GM18498 (cell line): ENCODE results near the gene GCN1.
"Not testable (repeated sequence)": the region's sequence is repeated elsewhere in the genome, so short reads cannot be mapped to it uniquely, and the experiment has no call there.

Source experiments
- ATAC-seq: cut with Tn5 transposase; IDR thresholded peaks from one replicate; pipeline ENCODE4 v1.9.1; 2021; ENCODE audit warnings: mild to moderate bottlenecking, moderate library complexity; ENCODE audit not compliant: unreplicated experiment

Gene GCN1, protein sequence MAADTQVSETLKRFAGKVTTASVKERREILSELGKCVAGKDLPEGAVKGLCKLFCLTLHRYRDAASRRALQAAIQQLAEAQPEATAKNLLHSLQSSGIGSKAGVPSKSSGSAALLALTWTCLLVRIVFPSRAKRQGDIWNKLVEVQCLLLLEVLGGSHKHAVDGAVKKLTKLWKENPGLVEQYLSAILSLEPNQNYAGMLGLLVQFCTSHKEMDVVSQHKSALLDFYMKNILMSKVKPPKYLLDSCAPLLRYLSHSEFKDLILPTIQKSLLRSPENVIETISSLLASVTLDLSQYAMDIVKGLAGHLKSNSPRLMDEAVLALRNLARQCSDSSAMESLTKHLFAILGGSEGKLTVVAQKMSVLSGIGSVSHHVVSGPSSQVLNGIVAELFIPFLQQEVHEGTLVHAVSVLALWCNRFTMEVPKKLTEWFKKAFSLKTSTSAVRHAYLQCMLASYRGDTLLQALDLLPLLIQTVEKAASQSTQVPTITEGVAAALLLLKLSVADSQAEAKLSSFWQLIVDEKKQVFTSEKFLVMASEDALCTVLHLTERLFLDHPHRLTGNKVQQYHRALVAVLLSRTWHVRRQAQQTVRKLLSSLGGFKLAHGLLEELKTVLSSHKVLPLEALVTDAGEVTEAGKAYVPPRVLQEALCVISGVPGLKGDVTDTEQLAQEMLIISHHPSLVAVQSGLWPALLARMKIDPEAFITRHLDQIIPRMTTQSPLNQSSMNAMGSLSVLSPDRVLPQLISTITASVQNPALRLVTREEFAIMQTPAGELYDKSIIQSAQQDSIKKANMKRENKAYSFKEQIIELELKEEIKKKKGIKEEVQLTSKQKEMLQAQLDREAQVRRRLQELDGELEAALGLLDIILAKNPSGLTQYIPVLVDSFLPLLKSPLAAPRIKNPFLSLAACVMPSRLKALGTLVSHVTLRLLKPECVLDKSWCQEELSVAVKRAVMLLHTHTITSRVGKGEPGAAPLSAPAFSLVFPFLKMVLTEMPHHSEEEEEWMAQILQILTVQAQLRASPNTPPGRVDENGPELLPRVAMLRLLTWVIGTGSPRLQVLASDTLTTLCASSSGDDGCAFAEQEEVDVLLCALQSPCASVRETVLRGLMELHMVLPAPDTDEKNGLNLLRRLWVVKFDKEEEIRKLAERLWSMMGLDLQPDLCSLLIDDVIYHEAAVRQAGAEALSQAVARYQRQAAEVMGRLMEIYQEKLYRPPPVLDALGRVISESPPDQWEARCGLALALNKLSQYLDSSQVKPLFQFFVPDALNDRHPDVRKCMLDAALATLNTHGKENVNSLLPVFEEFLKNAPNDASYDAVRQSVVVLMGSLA (N-terminal part only)

DNA sequence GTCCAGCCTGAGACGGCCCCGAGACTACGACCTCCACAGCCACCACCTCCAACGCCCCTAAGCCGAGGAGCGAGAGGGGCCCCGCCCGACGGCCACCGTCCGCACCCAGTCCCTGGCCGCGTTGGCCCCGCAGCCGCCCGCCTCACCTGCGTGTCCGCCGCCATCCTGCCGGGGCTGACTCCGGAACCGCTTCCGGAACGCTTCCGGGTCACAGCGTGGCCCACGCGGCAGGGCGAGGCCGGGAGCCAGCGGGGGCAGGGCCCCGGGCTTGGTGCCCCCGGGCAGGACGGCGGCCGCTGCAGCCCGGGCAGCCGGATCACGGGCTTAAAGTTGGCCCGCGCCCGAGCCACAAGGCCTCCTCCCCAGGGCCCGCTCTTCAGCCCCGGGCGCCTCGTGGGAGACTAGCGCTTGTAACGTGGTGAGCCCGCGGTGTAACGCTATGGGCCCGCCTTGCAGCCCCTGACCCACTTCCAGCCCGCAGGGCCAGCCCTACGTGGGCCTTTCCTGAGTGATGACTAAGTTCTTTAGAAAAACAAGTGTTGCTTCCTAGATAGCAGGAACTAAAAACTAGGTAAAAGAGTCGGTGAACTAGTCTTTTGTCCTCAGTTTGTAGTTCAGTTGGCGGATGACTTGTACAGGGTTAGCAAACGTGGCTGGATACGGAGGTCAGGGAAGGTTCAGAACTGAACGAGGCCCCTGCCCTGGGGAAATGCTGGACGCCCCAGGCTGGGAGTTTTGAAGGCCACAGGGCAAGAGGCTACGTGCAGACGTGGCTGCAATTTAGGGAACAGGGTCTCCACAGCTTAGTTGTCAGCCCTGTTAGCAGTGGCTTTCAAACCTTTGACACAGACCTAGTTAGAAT, at the start of gene GCN1:
TSS of gene GCN1 (minus strand) at position 182 of the 862 bp plus-strand sequence. CDS start at position 164, 18 bp downstream.
- peak; percentile 82 for ATAC-seq

DNA sequence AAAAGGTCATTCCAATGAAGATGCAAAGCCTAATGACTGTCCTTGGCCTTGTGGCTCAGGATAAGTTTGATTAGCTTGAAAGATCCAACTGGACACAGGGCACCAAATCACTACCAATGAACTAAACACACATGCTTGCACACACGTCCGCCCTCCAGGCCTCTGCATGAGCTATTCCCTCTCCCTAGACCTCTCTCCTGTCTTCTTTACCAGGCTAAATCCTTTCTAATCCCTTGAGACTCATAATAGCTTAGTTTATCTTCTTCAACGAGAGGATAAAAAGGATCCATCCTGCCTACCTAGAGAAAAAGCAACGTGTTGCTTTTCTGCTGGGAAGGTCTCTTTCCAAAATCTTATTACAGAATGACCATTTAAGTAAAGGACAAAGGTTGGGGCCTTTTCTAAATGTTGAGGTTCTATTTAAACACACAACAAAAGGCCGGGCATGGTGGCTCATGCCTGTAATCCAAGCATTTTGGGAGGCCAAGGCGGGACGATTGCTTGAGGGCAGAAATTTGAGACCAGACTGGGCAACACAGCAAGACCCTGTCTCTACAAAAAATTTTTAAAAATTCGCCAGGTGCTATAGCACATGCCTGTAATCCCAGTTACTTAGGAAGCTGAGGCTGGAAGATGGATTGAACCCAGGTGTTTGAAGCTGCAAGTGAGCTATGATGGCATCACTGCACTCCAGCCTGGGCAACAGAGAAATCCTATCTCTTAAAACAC, 48.6 kb upstream of the GCN1 start:
- no peak for ATAC-seq

DNA sequence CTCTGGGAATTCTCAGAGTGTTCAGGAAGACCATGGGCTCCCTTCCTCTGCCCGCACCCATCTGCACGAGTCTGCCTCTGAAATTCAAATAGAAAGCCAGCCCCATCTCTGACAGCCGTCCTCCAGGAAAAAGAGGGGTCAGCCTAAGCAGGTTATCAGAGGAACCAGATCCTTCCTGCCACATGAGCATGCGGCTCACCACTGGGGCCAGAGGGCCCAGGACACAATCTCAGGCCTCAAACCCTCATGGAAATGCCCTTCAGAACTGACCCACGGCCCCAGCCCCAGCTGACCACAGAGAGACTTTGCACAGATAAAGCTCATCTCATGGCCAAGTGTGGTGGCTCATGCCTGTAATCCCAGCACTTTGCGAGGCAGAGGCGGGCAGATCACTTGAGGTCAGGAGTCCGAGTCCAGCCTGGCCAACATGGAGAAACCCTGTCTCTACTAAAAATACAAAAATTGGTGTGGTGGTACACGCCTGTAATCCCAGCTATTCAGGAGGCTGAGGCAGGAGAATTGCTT, 47.8 kb upstream of the GCN1 start:
- ATAC-seq = no peak

DNA sequence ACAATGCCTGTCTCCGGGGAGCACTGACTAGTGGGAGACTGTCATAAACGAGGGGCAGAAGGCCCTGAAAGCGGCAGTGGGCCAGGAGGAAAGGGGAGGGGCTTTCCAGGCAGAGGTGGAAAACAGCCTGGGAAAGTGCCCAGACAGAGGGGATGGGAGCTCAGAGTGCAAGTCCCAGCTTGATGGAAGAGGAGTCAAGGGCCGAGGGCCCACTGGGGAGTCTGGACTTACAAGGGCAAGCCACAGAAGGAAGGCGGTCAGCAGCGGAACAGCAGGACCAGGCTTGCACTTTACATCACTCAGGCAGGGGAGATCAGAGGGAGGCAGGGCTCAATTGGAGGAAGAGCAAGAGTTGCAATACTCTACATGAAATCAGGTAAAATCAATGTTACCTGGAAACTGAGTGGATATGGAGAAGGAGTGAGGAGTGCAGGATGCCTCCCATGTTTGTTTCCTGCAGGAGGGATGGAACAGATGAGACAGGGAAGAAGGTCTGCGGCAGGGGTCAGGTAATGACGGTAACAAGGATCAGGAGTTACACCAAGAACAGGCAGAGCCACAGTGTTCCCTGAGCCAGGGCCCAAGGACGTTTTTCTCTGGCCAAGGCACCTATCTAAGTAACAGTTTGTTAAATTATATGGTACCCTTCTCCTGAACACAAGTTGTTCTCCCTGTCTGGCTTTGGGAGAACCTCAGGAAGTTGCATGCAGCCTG, 47.2 kb upstream of the GCN1 start:
- no peak for ATAC-seq

DNA sequence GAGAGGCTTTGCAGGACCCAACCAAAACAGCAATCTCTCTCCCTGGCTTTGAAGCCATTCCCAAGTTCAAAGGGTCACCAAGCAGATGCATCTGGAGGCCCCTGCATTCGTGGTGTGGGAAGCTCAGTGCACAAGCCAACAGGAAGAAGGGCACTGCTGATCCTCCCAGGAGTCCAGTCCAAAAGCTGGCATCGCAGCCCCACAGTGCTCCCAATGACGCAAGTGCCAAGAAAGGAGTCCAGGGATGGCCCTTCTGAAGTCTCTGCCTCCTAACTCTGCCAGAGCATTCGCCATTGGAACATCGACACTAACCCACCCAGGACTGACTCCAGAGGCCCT, 45.9 kb upstream of the GCN1 start:
- no peak for ATAC-seq

DNA sequence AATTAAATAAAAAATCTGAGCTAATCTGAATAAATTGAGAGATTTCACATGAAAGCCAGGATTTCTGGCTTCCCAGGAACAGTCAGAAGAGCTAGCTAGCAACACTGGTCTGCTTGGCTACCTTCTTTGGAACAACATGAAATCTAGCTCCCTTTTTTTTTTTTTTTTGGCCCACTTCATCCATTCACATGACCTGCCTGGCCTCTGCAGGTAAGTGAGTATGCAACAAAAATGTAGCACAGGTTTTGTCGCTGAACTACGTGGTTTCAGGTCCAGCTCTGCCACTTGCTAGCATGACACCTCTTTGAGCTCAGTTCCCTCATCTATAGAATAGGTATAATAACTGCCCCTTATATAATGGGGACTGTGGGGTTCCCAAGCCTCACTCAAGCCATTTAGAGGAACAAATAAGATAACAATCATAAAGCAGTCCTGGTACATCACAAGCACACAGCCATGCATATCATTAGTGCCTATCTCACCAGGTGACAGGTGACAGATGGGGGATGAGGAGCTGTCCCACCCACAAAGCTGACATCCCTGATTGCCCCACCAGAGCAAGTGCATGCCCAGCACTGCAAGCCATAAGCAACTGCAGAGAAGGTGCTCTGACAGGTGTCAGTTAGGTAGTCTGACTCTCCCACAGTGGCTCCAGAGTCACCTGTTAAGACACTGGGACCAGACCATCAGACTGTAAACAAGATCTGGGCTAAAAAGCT, 45.4 kb upstream of the GCN1 start:
- no peak for ATAC-seq

DNA sequence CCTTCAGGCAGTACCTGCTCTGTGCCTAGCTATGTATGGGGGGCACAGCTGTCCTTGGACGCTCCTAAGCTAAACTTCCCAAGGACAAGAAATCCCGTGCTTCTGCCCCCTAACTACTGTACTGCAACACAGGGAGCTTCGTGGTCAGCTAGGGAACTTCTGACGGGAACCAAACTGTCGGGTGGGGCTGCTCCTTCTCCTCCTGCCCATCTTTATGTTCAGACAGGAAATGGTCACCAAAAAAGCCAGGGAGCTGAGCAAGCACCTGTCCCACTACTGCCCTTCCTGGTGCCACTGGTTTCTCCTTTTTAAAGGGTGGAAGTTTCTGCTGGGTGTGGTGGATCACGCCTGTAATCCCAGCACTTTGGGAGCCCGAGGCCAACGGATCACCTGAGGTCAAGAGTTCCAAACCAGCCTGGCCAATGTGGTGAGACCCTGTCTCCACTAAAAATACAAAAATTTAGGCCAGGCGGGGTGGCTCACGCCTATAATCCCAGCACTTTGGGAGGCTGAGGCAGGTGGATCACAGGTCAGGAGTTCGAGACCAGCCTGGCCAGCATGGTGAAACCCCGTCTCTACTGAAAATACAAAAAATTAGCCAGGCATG, 44.4 kb upstream of the GCN1 start:
- no peak for ATAC-seq

DNA sequence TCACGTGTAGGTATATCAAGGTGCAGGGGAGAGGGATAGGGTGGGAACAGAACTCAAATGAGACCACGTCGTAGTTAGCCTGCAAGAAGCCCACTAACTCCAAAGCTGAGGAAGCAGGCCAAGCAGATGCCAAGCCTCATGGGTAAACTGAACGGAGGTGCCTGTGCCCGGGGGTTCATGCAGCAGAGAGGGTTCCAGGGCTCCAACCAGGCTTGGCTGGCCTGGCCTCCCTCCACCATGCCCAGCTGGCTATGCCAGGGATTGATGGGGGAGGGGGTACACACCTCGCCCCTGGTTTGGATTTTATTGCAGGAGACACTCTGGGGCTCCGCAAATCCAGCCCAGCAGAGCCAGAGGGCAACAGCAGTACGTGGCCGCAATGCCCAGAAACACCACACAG, 43.7 kb upstream of the GCN1 start:
- no peak for ATAC-seq

DNA sequence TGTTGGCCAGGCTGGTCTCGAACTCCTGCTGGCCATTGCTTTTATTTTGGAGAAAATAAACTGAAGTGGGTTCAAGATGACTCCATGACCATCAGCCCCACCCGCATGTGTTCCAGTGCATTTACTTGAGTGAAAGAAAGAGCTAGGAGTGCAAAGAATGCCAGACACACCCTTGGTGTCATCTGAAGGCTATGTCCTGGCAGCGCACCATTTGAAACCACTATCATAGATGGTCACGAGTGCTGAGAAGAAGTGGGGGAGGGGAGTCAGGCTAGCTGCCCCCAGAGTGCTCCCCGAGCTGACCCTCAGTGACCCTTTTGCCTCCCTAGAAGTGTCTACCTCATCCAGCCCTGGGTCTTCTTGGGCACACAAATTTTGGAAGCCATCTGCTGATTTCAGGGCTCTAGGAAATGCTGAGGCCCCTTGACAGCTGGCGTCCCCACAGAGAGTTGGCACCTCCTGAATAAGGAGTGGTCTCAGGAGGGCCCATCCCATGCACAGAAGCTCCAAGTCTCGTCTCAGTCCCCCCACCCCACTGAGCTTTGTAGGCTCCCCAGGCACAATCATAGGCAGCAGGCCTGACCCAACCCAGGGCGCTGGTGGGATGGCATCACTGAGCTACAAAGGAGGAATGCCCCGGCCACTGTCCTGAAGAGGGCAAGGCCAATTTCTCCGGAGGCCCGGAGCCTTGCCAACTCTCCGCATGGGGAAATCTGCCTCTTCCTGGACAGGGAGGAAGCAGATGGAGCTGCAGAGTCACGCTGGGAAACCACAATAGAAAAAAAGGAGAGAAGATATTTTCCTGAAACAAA, 43.1 kb upstream of the GCN1 start:
- no peak for ATAC-seq

DNA sequence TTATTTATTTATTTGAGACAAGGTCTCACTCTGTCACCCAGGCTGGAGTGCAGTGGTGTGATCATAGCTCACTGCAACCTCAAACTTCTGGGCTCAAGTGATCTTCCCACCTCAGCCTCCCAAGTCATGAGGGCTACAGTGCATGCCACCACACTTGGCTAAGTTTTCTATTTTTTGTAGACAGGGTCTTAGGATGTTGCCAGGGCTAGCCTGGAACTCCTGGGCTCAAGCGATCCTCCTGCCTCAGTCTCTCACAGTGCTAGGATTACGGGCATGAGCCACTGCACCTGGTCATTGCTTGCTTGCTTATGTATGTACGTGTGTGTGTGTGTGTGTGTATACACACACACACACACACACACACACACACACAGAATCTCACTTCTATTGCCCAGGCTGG, 42.3 kb upstream of the GCN1 start:
- ATAC-seq = not testable (repeated sequence)

DNA sequence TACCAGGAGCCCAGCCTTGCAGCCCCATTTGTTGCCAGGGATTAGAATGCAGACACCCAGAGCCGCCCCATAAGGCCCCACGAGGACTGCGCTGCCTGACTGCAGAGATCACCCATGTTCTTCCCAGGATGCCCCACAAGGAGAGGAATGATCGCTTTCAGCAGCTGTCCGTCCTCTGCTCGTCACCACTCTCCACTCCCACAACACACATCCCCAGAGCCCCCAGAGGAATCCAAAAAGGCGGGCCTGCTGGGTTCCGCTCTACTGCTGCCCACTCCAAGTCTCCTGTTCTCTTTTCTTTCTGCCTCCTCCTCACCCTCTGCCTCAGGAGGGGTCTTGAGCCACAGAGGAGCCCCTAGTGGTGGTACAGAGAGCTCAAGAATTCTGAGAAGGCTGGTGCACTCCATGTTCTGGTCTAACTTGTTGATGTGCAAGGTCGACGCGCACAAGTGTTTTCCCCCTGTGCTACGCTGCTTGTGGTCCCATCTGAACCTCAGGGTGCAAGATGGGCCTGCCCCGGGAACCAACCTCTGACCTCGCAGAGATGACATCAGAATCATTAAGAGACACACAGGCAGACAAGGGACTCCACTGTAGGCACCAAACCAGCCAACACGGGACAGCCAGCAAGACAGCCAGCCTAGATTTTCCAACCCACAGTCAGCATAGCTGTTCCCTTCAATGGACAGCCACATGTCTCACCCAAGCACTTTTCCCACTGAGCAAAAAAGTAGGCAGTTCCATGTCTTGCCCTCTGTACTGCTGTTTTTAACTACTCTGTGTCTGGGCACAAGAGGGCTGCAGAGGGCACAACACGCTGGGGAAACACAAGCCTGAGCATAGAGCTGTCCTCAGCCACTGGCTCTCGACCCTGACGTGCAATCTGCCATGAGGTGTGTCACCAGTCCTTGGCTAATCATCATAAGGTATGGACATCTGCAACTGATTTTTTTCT, 41.1 kb upstream of the GCN1 start:
- ATAC-seq = no peak

DNA sequence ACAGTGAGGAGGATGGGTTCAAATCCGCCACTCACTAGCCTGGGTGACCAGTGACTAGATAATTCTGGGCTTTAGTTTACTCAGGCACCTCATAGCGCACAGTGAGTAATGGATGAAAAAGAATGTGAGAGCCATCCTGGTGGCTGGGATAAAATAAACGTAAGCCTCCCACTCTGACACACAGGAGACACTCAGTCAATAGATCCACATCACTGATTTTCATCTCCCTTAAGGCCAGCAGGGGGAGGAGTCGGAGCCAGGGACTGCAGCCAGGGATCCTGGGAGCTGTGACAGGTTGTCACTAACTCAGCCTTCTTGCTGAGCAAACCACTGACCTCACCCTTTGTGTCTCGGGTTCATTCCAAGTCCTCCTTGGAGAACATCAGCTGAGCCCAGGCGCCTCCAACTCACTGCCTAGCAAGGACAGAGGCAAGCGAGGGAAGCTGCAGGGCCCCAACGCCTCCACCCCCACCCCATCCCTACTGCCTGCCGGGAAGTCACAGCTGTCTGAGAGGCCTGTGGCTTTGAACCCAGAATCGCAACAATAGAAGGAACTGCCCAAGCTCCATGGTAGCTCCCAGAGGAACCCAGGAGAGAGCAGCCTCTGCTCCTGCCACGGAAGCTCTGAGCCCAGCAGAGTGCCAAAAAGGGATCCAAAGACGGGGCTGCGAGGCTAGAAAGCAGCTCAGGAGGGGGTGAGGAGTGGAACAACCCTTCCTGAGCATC, 40.3 kb upstream of the GCN1 start:
- ATAC-seq = no peak

DNA sequence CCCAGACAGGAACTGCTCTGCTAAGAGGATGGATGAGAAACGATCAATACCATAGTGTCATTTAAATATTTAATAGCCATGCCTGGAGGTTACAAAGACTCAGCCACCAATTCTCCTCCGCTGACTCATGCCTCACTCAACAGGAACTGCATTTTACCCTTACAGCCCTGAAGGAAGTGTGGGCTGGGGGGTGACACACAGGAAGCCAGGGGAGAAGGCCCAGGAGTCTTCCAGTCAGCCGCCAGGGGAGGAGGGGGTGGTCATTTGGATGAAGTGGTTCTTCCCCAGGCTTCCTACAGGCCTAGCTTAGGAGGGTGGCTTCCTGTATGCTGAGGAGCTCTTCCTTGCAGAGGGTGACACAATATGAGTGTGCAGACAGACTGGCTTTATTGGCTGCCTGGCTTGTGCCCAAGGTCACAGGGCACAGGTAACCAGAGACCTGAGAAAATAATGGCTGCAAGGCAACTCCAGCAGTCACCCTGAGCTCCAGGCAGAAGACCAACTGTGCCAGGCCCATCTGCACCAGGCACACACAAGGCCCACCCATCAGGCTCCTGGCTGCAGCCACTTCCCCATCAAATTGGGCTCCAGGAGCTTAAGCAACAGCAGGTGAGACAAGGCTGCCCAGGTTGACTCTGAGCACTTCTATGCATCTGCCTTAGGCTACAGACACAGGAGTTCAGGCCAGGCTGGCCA, 36.9 kb upstream of the GCN1 start:
- ATAC-seq = no peak

DNA sequence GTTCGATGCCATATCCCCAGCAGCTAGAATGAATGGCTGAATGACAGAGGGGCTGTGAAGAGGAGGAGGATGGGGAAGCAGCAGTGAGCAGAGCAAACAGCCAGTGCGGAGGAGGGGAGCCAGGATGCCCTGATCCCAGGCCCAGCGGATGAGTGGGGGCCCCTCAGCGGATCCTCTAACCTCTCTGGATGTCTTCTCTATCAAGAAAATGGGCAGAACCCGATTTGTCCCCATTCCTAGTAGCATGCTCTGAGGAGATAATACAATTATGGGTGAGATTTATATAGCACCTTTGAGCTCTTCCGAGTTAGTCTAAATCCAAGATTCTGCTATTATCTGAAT, 36.4 kb upstream of the GCN1 start:
- no peak for ATAC-seq
